ENCODE results near the gene NCK1. TPM values are rescaled to one million over a fixed set of nuclear protein-coding genes. Genes with fewer than 3 reads are reported as not detected.
A peak's percentile ranks its signal among the peaks of the same experiment; 100 is the strongest.

The NCK1 gene
- total RNA-seq, 3 donors from 2014 or later = 25.7 to 31.2 (median 30.0) TPM

DNA sequence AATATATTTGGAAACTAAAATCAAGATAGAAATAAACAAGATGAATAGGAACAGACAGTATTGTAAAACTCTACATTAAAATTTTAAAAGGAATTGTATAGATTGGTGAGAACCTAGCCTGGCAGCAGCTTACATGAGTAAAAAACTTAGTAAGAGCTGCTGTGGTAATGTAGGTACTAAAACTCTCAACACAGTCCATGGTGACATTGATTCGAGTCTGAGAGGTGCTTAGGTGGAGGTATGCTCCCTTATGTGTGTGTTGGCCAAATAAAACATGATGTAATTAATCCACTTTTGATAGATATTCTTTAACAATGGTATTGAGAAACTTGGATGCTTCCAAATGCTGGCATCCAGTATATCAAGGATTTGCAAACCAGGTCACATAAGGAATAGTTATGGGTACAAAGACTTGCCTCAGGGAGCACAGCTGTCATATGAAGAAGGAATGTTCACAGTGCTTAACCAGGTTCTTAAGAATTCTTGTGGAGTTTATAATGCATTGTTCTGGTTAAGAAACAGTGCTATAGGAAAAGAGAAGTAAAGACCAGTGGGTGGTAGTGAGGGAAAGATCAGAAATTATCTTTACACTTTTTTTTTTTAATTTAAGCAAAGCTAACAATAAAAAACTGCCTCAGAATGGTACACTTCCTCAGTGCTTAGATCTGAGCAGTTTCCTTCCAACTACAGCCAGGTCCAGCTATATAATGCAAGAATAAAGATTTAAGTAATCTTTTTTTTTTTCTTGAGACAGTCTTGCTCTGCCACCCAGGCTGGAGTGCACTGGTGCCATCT, 71.2 kb downstream of the NCK1 start:
- Mint-ChIP-seq H3K36me3 (ENCODE audit: insufficient read depth) (peaks cover 40% of the 10 kb centered on the region), H3K9me3 (no peaks in the 10 kb centered on the region), H3K4me1 (ENCODE audit: low read depth) (peaks cover 61% of the 10 kb centered on the region), H3K27me3 (ENCODE audit: low read depth) (no peaks in the 10 kb centered on the region), H3K4me3 (no peak overlapping the region)
- ATAC-seq (peak; percentile 21 to 48), DNase-seq (no peak)

DNA sequence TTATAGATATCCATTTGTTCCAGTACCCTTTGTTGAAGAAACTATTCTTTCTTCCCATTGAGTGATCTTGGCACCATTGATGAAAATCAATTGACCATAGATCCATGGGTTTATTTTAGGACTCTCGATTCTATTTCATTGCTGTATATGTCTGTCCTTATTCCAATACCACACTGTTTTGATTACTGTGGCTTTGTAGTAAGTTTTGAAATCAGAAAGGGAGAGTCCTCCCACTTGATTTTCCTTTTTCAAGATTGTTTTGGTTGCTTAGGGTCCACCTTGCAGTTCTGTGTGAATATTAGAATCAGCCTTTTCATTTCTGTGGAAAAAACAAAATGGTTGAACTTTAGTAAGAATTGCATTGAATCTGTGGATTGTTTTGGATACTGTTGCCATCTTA, 75.2 kb downstream of the NCK1 start:
- H3K4me3 Mint-ChIP-seq = no peak overlapping the region
- H3K9me3 Mint-ChIP-seq = no peaks in the 10 kb centered on the region
- H3K36me3 Mint-ChIP-seq (ENCODE audit: insufficient read depth) = peaks cover 29% of the 10 kb centered on the region
- H3K27me3 Mint-ChIP-seq (ENCODE audit: low read depth) = no peaks in the 10 kb centered on the region
- H3K4me1 Mint-ChIP-seq (ENCODE audit: low read depth) = peaks cover 68% of the 10 kb centered on the region
- ATAC-seq = no peak
- no peak for DNase-seq

DNA sequence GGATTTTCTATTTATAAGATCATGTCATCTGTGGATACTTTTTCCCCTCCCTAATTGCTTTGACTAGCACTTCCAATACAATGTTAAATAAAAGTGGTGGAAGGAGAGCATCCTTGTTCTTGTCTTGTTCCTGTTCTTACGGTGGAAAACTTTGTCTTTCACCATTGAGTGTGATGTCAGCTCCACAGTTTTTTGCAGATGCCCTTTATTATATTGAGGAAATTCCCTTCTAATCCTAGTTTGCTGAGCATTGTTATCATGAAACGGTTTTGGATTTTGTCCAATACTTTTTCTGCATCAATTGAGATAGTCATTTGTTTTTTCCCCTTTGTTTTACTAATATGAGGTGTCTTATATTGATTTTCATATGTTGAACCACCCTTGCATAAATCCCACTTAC, 75.8 kb downstream of the NCK1 start:
- Mint-ChIP-seq H3K27me3 (ENCODE audit: low read depth) (no peaks in the 10 kb centered on the region), H3K9me3 (no peaks in the 10 kb centered on the region), H3K4me1 (ENCODE audit: low read depth) (peaks cover 69% of the 10 kb centered on the region), H3K36me3 (ENCODE audit: insufficient read depth) (peaks cover 32% of the 10 kb centered on the region), H3K4me3 (no peak overlapping the region)
- no peak for ATAC-seq
- DNase-seq = no peak

DNA sequence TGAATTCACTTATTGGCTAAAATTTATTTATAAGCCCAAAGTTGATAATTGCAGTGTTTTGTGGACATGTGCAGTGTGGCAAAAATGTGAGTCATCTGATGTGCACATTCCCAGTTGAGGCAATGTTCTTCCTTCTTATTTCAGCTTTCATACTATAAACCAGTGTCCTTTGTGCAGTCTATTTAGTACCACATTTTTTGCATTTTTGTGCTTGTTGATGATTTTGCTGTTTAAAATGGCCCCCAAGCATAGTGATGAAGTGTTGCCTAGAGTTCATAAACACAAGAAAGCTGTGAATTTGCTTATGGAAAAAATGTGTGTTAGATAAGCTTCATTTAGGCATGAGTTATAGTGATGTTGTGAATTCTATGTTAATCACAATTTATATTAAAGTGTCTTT, 76.3 kb downstream of the NCK1 start:
- Mint-ChIP-seq H3K36me3 (ENCODE audit: insufficient read depth) (peaks cover 28% of the 10 kb centered on the region), H3K27me3 (ENCODE audit: low read depth) (no peaks in the 10 kb centered on the region), H3K4me3 (no peak overlapping the region), H3K4me1 (ENCODE audit: low read depth) (peaks cover 69% of the 10 kb centered on the region), H3K9me3 (no peaks in the 10 kb centered on the region)
- ATAC-seq = no peak
- DNase-seq = no peak

DNA sequence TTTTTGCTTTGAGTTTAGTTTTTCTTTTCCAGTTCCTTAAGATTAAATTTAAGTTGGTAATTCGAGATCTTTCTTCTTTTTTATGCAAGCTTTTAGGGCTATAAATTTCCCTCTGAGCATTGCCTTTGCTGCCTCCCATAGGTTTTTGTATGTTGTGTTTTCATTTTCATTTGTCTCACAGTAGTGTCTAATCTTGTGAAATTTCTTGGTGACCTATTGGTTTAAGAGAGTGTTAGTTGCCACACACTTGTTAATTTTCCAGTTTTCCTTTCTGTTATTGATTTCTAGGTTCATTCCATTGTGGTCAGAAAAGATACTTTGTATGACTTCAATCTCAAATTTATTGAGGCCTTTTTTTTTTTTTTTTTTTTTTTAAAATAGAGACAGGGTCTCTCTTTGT, 77.5 kb downstream of the NCK1 start:
- no peak for ATAC-seq
- peaks cover 70% of the 10 kb centered on the region for H3K4me1 Mint-ChIP-seq (ENCODE audit: low read depth)
- H3K4me3 Mint-ChIP-seq = peak overlapping the region; percentile 41

DNA sequence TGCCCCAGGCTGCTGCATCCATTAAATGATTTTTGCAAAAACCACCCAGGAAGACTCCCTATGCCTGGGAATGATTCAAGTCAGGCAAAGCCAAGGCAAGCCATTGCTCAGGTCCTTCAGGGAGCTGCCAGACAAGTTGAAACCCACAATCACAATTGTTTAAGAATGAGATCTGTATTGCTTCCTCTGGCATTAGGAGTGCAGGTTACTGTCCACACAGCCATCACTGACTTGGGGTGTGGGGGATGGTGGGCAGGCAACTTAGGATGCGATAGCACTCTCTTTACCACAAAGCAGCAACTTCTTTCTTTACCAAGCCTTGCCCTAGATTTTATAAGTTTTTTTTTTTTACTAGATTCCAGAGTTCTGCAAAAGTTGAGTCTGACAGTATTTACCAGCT, 80.8 kb downstream of the NCK1 start:
- no peaks in the 10 kb centered on the region for H3K27me3 Mint-ChIP-seq (ENCODE audit: low read depth)
- no peak overlapping the region for H3K4me3 Mint-ChIP-seq
- H3K4me1 Mint-ChIP-seq (ENCODE audit: low read depth) = peaks cover 63% of the 10 kb centered on the region
- H3K36me3 Mint-ChIP-seq (ENCODE audit: insufficient read depth) = peaks cover 30% of the 10 kb centered on the region
- no peak for ATAC-seq
- DNase-seq = no peak
- H3K9me3 Mint-ChIP-seq = no peaks in the 10 kb centered on the region

More for the DNA sequence above, 77.5 kb downstream of the NCK1 start:
- H3K27me3 Mint-ChIP-seq (ENCODE audit: low read depth) = no peaks in the 10 kb centered on the region
- no peak for DNase-seq
- peaks cover 26% of the 10 kb centered on the region for H3K36me3 Mint-ChIP-seq (ENCODE audit: insufficient read depth)
- no peaks in the 10 kb centered on the region for H3K9me3 Mint-ChIP-seq

DNA sequence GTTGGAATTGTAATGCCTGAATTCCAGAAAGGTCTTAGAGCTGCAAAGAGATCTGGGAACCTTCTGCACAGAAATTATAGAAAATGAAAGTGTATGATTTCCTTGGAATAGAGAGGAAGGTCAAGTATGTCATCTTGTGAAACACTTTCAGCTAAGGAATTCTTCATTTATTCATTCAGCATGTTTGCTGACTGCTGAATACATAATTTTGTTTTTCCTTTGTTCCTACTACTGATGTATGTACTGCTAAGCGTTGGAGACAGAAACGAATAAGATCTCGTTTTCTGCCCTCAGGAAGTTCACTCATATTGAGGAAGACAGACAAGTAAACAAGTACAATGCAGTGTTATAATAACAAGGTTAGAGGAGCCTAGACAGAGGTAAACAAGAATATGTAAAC, 81.4 kb downstream of the NCK1 start:
- Mint-ChIP-seq H3K27me3 (ENCODE audit: low read depth) (no peaks in the 10 kb centered on the region), H3K36me3 (ENCODE audit: insufficient read depth) (peaks cover 29% of the 10 kb centered on the region), H3K9me3 (no peaks in the 10 kb centered on the region), H3K4me1 (ENCODE audit: low read depth) (peaks cover 58% of the 10 kb centered on the region), H3K4me3 (no peak overlapping the region)
- no peak for DNase-seq
- no peak for ATAC-seq

DNA sequence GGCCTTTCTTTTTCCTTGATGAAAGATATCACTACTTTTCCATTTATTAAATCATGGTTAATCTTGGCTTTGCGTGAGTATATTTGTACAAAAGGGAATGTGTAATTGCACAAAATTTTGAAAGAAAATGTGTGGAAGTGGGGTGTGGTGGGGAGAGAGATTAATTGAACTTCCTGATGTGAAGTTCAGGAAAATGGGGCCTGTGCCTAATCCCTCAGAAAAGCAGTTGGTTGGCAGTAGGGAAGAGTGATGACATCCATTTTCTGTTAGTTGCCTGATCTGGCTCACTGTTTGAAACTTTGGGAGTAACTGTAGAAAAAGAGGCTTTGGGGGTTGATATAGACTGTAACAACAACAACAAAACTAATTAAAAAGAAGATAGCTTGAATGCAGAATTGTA, 85.0 kb downstream of the NCK1 start:
- H3K9me3 Mint-ChIP-seq = no peaks in the 10 kb centered on the region
- peaks cover 31% of the 10 kb centered on the region for H3K36me3 Mint-ChIP-seq (ENCODE audit: insufficient read depth)
- no peak for ATAC-seq
- H3K4me1 Mint-ChIP-seq (ENCODE audit: low read depth) = peaks cover 35% of the 10 kb centered on the region
- DNase-seq = no peak
- no peak overlapping the region for H3K4me3 Mint-ChIP-seq
- H3K27me3 Mint-ChIP-seq (ENCODE audit: low read depth) = no peaks in the 10 kb centered on the region

DNA sequence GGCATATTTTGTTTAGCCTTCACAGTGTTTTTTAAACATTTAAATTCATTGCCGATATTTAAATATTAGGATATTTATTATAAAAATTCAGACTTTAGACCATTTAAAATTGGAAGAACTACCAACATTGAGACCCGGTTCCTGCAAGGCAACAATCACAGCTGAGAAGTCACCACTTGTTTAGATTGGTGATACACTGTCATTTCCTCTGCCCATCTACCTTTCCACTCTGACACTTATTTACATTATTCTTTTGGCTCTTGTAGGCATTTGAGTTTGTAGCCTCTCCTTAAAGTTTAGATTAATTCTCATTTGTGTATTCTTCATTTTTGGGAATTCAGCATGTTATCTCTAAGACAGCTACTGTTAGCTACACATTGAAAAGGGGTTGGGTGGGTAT, 85.5 kb downstream of the NCK1 start:
- DNase-seq (no peak), ATAC-seq (no peak)
- Mint-ChIP-seq H3K4me3 (no peak overlapping the region), H3K4me1 (ENCODE audit: low read depth) (peaks cover 30% of the 10 kb centered on the region), H3K36me3 (ENCODE audit: insufficient read depth) (peaks cover 30% of the 10 kb centered on the region), H3K9me3 (no peaks in the 10 kb centered on the region), H3K27me3 (ENCODE audit: low read depth) (no peaks in the 10 kb centered on the region)

DNA sequence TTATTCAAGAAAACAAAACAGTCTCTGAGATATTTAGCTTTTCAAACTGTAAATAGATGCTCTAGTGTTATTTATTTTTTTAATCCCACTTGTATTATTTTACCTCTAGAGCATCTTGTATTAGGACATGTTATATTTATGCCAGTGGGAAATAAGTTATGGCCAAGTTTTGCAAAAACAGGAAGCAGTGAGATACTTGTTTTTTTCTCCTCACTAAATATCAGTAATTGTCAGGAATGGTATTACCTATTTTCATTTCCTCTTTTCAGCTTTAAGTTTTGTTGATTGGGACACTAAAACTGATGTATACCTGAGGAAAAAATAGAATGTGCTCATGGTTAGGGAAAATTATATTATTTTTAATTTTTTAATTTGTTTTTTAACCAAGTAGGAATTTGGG, 87.1 kb downstream of the NCK1 start:
- Mint-ChIP-seq H3K4me3 (no peak overlapping the region), H3K4me1 (ENCODE audit: low read depth) (peaks cover 16% of the 10 kb centered on the region), H3K27me3 (ENCODE audit: low read depth) (no peaks in the 10 kb centered on the region), H3K36me3 (ENCODE audit: insufficient read depth) (peaks cover 23% of the 10 kb centered on the region), H3K9me3 (no peaks in the 10 kb centered on the region)
- ATAC-seq = no peak
- no peak for DNase-seq

DNA sequence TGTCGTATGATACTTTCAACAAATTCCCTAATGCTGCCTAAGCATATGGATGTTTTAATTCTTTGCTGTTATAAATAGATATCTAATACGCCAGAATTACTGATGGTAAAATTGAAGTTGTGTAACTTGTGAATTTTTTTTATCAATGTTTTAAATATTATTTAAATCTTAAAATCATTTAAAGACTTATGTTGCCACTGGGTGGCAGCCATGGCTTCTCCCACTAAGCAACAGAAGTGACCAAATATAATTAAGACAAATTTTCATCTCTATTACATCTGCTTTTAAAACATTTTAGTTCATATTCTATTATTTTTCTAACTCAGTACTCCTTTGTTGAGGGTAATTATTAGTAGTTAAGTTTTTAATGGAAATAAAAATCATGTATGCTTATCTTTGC, 87.7 kb downstream of the NCK1 start:
- H3K36me3 Mint-ChIP-seq (ENCODE audit: insufficient read depth) = peaks cover 20% of the 10 kb centered on the region
- H3K27me3 Mint-ChIP-seq (ENCODE audit: low read depth) = no peaks in the 10 kb centered on the region
- no peaks in the 10 kb centered on the region for H3K9me3 Mint-ChIP-seq
- no peak for ATAC-seq
- peaks cover 16% of the 10 kb centered on the region for H3K4me1 Mint-ChIP-seq (ENCODE audit: low read depth)
- H3K4me3 Mint-ChIP-seq = no peak overlapping the region
- DNase-seq = no peak

DNA sequence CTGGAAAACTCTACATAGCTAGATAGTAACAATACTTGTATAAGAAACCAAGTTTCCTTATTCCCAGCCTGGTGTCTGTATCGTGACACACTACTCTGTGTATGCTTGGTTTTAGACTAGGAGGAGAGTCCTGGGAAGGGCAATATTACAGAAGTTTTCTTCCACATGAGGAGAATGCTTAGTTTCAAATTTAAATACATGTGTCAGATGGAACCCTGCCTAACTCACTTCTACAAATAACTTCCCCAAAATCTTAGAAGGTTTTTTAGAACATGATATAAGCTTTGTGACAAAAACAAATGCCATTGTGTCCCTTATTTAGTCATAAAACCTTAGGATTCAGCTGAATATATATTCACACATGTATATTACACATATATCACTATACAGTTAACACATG, 88.6 kb downstream of the NCK1 start:
- Mint-ChIP-seq H3K9me3 (no peaks in the 10 kb centered on the region), H3K4me1 (ENCODE audit: low read depth) (peaks cover 25% of the 10 kb centered on the region), H3K27me3 (ENCODE audit: low read depth) (no peaks in the 10 kb centered on the region), H3K4me3 (no peak overlapping the region), H3K36me3 (ENCODE audit: insufficient read depth) (peaks cover 18% of the 10 kb centered on the region)
- DNase-seq = no peak
- no peak for ATAC-seq

DNA sequence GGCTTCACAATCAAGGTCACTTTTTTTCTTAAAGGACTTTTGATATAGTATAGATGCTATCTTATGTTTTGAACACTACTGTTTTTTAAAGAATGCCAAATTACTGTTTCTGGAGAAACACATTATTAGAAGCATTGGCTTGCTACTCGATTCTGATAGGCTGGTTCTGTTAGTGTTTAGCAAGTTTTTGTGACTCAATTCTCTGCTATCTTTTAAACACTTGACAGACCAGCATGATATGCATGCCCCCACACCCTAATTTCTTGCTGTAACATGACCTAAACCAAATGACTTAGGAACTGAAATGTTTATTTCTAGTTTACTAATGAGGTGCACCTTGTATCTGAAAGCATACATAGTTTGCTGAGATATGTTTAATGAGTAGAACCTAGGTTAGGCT, 90.3 kb downstream of the NCK1 start:
- DNase-seq (no peak), ATAC-seq (no peak)
- H3K36me3 Mint-ChIP-seq (ENCODE audit: insufficient read depth) = peaks cover 10% of the 10 kb centered on the region
- H3K9me3 Mint-ChIP-seq = no peaks in the 10 kb centered on the region
- peaks cover 23% of the 10 kb centered on the region for H3K4me1 Mint-ChIP-seq (ENCODE audit: low read depth)
- no peak overlapping the region for H3K4me3 Mint-ChIP-seq
- no peaks in the 10 kb centered on the region for H3K27me3 Mint-ChIP-seq (ENCODE audit: low read depth)

DNA sequence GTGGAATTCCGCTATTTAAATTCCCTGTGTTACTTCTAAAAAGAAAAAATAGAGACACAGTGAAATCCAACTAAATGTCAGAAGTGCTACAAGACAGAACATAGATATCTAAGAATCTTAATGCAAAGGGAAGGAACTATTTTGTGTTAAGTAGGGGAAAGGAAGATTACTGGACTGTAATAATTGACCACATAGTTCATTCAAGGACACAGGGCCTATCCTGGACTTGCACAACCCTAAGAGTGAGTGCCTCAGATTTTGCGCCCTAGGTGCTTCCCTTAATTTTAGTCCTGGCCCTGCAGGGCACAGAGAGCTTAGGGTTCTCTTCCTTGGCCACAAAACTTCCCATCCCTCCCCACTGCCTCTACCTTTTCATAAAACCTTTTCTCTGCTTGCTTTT, 92.2 kb downstream of the NCK1 start:
- Mint-ChIP-seq H3K4me3 (no peak overlapping the region), H3K36me3 (ENCODE audit: insufficient read depth) (peaks cover 5% of the 10 kb centered on the region)

DNA sequence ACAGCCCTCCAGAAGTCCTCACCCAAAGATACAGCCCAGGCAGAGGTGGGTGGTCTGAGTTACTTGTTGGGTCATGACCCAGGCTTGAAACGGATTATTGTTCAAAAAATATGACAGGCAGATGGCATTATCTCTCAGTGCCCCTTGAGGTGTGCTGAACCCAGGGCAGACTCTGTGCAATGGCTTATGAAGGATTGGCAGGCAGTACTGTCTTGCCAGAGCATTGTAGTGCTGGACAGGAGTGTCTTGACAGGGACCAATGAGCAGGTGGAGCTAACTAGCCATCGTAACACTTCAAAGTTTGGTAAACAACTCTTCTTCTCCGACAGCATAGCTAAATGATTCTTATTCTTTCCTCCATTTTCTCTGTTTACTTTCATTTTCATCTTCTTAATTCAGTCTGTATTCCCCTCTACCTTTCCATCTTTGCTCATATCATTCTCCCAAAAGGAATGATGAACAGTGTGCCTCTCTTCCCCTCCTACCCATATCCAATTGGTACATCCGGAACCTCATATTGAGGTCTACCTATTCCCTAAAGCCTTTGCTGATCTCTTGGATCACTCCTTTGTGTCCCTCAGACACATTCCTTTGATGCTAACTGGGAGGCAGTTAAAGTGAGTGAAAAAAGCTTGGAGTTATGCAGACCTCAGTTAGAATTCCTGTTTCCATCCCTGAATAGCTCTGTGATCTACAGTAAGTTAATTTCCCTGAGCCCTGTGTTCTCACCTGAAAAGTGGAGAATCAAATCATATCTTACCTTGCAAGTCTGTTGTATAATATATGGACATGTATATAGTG, 93.2 kb downstream of the NCK1 start:
- H3K9me3 Mint-ChIP-seq = no peaks in the 10 kb centered on the region
- ATAC-seq (no peak), DNase-seq (no peak)
- no peaks in the 10 kb centered on the region for H3K27me3 Mint-ChIP-seq (ENCODE audit: low read depth)
- peaks cover 15% of the 10 kb centered on the region for H3K4me1 Mint-ChIP-seq (ENCODE audit: low read depth)
- H3K36me3 Mint-ChIP-seq (ENCODE audit: insufficient read depth) = peaks cover 7% of the 10 kb centered on the region
- no peak overlapping the region for H3K4me3 Mint-ChIP-seq

More for the DNA sequence above, 92.2 kb downstream of the NCK1 start:
- ATAC-seq (no peak), DNase-seq (no peak)
- Mint-ChIP-seq H3K4me1 (ENCODE audit: low read depth) (peaks cover 15% of the 10 kb centered on the region), H3K27me3 (ENCODE audit: low read depth) (no peaks in the 10 kb centered on the region), H3K9me3 (no peaks in the 10 kb centered on the region)
